Mucosa of descending colon (tissue), 3 donors: ENCODE measurements around the gene ZNF254. TPM values are rescaled to one million over a fixed set of nuclear protein-coding genes. Genes with fewer than 3 reads are reported as not detected.
"Not testable (repeated sequence)": the region's sequence is repeated elsewhere in the genome, so short reads cannot be mapped to it uniquely, and the experiment has no call there.

Experiments used
- ATAC-seq: fragments of 200-7000 bp; cut with Tn5 transposase; one replicate; pipeline ENCODE4 v1.9.1; 2020; ENCODE audit warnings: mild to moderate bottlenecking, moderate library complexity
- DNase-seq, 3 donors: peaks; one replicate each; pipeline ENCODE4 v3.0.0-alpha.2; 2020
- H3K36me3 ChIP-seq: fragments of 200-600 bp; one replicate; pipeline ENCODE4 v1.8.0; 2021; ENCODE audit warnings: low read depth, mild to moderate bottlenecking
- H3K4me1 ChIP-seq: fragments of 200-600 bp; one replicate; pipeline ENCODE4 v1.8.0; 2021; ENCODE audit warnings: low read depth, mild to moderate bottlenecking
- H3K4me3 ChIP-seq: fragments of 200-600 bp; one replicate; pipeline ENCODE4 v1.8.0; 2021; ENCODE audit warnings: mild to moderate bottlenecking
- H3K9me3 ChIP-seq: fragments of 200-600 bp; one replicate; pipeline ENCODE4 v1.8.0; 2021; ENCODE audit warnings: mild to moderate bottlenecking
- CTCF ChIP-seq: fragments of 200-600 bp; IDR thresholded peaks from one replicate; pipeline ENCODE4 v1.8.0; 2022; ENCODE audit warnings: antibody characterized with exemption, mild to moderate bottlenecking
- intact Hi-C, 2 donors: fragments of 100-400 bp; cut with DNase I in 1 of 2; cut with micrococcal nuclease in 1 of 2; formaldehyde crosslinking; loops; one replicate each; pipeline versions ENCODE4 v1.11.0 to v1.11.1; 2022; cut with DNase I, micrococcal nuclease
- total RNA-seq, 3 donors: library from RNA; stranded (reverse); fragmentation: NEBNext Ultra II Directional in 2 of 3; extraction: Animal tissue kit (Norgen Biotek cat#: 25700) in 2 of 3; gene quantifications; one replicate each; pipeline versions ENCODE4 v1.2.1 to v1.2.4, GENCODE V29; 2021 to 2023
- donor health status: DM: no; HTN: no; CAD: no; lungs with moderate emphysema.
- donor health status: DM: no; HTN: no; CAD: no.
- donor health status: DM: no; HTN: yes; CAD: no.

ZNF254 gene
- total RNA-seq, 3 donors from 2014 or later, result 13.7 to 22.4 (median 17.3) TPM

- Histone ChIP-seq H3K36me3 (no peaks in the 10 kb centered on the region), H3K4me3 (no peak overlapping the region), H3K4me1 (no peaks in the 10 kb centered on the region), H3K9me3 (peaks cover 14% of the 10 kb centered on the region)
- no peak for DNase-seq
- TF ChIP-seq CTCF, result no peak
- intact Hi-C loops, result no loop called here
- ATAC-seq, result no peak
Observed at GRCh38 chr19:24098359-24098758, 11.4 kb downstream of the ZNF254 start.

GRCh38 chr19:24099829-24100228 is 12.8 kb downstream of the ZNF254 start:
- no peak for DNase-seq
- Histone ChIP-seq H3K4me1 (no peaks in the 10 kb centered on the region), H3K36me3 (no peaks in the 10 kb centered on the region), H3K4me3 (no peak overlapping the region), H3K9me3 (peaks cover 9% of the 10 kb centered on the region)
- TF ChIP-seq CTCF, result no peak
- ATAC-seq, result no peak
- intact Hi-C loops, result no loop called here

- H3K4me3 ChIP-seq, DNase-seq, ATAC-seq, H3K36me3 ChIP-seq, intact Hi-C loops, H3K4me1 ChIP-seq, H3K9me3 ChIP-seq: not testable (repeated sequence)
Observed at GRCh38 chr19:24100597-24100996, 13.6 kb downstream of the ZNF254 start.

- peaks cover 7% of the 10 kb centered on the region for H3K9me3 ChIP-seq
- H3K36me3 ChIP-seq, result no peaks in the 10 kb centered on the region
- no peak for DNase-seq
- TF ChIP-seq CTCF, result no peak
- no peak overlapping the region for H3K4me3 ChIP-seq
- no peaks in the 10 kb centered on the region for H3K4me1 ChIP-seq
- intact Hi-C loops, result no loop called here
- ATAC-seq, result no peak
Observed at GRCh38 chr19:24101459-24102115, 14.6 kb downstream of the ZNF254 start.

- no peak overlapping the region for H3K4me3 ChIP-seq
- ATAC-seq (no peak), DNase-seq (no peak)
- H3K36me3 ChIP-seq, result peaks cover 13% of the 10 kb centered on the region
- intact Hi-C loops, result no loop called here
- no peak for TF ChIP-seq CTCF
- peaks cover 100% of the 10 kb centered on the region for H3K9me3 ChIP-seq
- H3K4me1 ChIP-seq, result no peaks in the 10 kb centered on the region
Observed at GRCh38 chr19:24127601-24128000, 40.6 kb downstream of the ZNF254 start.

- Histone ChIP-seq H3K4me3 (no peak overlapping the region), H3K36me3 (no peaks in the 10 kb centered on the region), H3K9me3 (peaks cover 93% of the 10 kb centered on the region), H3K4me1 (no peaks in the 10 kb centered on the region)
- ATAC-seq, result peak; percentile 22
- DNase-seq, result no peak
- no peak for TF ChIP-seq CTCF
- intact Hi-C loops, result no loop called here
Observed at GRCh38 chr19:24140099-24140498, 53.1 kb downstream of the ZNF254 start.
